OCI-LY7 (cell line): ENCODE results near the gene PTPN18.

ENCODE experiments used
- EZH2phosphoT487 ChIP-seq: fragments of 200-600 bp; sonication (generic); IDR thresholded peaks from 2 replicates; pipeline ENCODE4 v1.6.1; 2018; ENCODE audit warnings: low read depth, borderline replicate concordance, mild to moderate bottlenecking, mixed run types, antibody characterized with exemption, low read length, moderate library complexity, mixed read lengths
- TF ChIP-seq, protein P1 (sequence below): fragments of 200-600 bp; sonication (generic); conservative IDR thresholded peaks from 2 replicates; pipeline ENCODE4 v1.5.1; 2014; ENCODE audit warnings: mild to moderate bottlenecking, antibody characterized with exemption, low read length, moderate library complexity, mixed read lengths

DNA sequence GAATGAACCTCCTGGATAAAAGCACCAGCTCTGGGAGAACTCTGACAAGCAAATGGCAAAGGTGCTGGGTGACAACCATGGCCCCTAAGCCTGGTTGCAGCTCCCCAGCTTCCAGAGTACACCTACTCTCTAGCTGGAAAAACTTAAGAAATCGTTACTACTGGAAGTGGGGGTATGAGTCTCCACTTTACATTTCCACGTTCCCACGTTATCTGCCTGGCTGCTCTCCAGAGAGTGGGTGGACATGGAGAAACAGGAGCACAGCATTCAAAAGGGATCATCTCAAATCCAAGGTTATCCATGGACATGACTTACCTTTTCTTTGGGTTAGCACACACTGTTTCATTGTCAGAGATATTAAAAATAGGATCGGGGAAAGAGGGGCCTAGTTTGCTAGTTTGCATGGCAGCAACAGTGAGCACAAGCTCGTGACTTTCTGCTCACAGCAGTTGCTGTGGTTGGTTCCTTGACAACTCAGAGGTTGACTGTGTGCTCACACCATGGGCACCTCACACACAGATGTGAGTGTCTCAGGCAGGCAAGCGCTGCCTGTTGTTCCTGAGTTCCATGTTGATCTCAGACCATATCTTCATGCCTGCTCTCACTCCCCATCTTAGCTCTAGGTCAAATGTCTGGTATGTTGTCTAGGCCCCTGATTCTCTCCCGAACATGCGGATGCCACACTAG is 32.5 kb downstream of the PTPN18 start:
- TF ChIP-seq, protein P1, sequence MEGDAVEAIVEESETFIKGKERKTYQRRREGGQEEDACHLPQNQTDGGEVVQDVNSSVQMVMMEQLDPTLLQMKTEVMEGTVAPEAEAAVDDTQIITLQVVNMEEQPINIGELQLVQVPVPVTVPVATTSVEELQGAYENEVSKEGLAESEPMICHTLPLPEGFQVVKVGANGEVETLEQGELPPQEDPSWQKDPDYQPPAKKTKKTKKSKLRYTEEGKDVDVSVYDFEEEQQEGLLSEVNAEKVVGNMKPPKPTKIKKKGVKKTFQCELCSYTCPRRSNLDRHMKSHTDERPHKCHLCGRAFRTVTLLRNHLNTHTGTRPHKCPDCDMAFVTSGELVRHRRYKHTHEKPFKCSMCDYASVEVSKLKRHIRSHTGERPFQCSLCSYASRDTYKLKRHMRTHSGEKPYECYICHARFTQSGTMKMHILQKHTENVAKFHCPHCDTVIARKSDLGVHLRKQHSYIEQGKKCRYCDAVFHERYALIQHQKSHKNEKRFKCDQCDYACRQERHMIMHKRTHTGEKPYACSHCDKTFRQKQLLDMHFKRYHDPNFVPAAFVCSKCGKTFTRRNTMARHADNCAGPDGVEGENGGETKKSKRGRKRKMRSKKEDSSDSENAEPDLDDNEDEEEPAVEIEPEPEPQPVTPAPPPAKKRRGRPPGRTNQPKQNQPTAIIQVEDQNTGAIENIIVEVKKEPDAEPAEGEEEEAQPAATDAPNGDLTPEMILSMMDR = no peak
- no peak for TF ChIP-seq EZH2phosphoT487
